Gastrocnemius medialis (tissue), 4 donors: ENCODE measurements around the gene TXNRD2.

Experiments
- CTCF ChIP-seq, 5 experiments: fragments of 450-650 bp in 3 of 5; fragments of 200-600 bp in 2 of 5; sonication (generic) in 2 of 5; IDR thresholded peaks in 4 of 5; conservative IDR thresholded peaks in 1 of 5; 1 replicate in 4 of 5; 2 replicates in 1 of 5; pipeline ENCODE4 v1.5.1; 2016 to 2019; ENCODE audit warnings: antibody characterized with exemption in 5 of 5, mild to moderate bottlenecking in 3 of 5, moderate library complexity in 3 of 5
- POLR2A ChIP-seq, 2 donors: fragments of 450-650 bp; IDR thresholded peaks; one replicate each; pipeline ENCODE4 v1.6.1; 2017; ENCODE audit warnings: antibody characterized with exemption in 2 of 2, mild to moderate bottlenecking in 2 of 2, moderate library complexity in 2 of 2

GRCh38 chr22:19867617-19868016 is 74.0 kb downstream of the TXNRD2 start:
- TF ChIP-seq POLR2A (IDR thresholded peaks at IDR 0.05) (no peak), CTCF (IDR thresholded peaks at IDR 0.05 in 4 of 5, conservative IDR thresholded peaks at IDR 0.05 in 1 of 5) (no peak)
